HG03575 (cell line): ENCODE results near the gene DRC7.

Source experiments
- ATAC-seq: cut with Tn5 transposase; IDR thresholded peaks from one replicate; pipeline ENCODE4 v1.9.1; 2021; ENCODE audit not compliant: unreplicated experiment, insufficient number of reproducible peaks, low FRiP score; ENCODE audit errors: extremely low read depth

The DRC7 gene

DNA sequence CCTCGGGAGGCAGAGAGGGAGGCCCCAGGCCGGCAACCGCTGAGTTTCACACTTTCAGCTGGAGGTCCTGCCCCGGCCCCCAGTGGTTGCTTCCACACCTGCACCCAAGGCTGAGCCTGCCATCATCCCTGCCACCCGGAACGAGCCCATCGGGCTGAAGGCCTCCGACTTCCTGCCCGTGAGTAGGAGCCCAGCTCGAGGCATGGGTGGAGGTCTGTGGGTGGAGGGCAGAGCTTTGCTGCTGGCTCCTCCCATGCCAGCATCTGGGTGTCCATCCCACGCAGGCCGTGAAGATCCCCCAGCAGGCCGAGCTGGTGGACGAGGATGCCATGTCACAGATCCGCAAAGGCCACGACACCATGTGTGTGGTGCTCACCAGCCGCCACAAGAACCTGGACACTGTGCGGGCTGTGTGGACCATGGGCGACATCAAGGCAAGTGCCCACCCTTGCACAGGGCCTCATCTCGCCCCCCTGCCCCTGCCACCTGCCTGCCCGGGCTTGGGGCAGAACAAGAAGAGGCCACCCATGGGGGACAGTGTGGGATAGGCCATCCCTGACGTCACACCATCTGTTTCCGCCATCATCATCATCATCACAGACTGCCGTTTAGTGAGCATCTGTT is 60.6 kb downstream of the DRC7 start:
- no peak for ATAC-seq

DNA sequence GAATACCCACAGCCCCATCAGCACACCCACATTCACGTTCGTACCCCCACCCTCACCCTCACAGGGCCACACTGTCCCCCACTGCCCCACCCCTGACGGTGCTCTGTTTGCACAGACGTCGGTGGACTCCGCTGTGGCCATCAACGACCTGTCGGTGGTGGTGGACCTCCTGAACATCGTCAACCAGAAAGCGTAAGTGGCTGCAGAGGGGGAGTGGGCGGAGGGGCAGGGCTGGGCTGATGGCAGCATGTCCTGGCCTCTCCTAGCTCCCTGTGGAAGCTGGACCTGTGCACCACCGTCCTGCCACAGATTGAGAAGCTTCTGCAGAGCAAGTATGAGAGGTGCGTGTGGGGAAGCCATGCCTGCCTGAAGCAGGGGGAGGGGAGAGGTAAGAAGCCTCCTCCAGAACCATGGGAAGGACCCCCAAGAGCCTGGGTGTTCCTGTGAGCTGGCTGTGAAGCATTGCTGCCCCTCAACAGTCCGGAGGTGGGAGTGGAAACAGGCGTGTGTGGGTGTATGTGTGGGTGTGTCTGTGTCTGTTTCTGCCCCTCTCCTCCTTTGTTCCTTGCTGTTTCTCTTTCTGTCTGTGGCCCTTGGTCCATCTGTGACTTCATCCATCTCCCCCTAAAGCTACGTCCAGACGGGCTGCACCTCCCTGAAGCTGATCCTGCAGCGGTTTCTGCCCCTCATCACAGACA is 61.3 kb downstream of the DRC7 start:
- no peak for ATAC-seq

DNA sequence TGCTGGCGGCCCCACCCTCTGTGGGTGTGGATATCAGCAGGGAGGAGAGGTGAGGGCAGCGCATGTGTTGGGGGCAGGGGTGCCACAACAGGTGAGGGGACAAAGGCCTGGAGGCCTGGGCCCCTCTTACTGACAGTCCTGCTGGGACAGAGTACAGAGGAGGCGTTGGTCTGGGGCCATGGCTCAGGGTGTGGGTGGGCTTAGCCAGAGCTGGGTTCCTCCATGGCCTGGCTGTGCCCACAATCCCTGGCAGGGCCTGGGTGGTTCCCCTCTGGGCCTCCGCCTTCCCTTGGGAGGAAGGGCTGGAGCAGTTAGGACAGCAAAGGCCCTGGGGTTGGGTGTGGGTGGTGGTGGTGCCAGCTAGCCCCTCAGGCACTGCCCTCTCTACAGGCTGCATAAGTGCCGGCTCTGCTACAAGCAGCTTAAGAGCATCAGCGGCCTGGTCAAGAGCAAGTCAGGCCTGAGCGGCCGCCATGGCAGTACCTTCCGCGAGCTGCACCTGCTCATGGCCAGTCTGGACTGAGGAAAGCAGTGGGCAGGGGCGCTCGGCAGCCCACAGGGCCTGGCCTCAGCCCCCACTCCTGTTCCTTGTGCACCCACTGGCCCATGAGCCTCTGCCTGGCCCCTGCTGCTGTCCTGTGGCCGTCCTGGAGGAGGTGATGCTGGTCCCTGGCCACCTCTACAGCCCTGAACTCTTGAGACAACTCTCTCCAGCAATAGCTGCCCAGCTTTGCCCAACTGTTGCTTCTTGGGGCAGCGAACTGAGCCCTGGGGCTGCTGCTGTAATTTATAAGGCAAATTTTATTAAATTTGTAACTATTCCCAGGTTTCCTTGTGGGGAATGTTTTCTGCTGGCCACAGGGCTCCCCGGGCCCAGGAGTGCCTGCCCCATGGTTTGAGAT is 62.1 kb downstream of the DRC7 start:
- no peak for ATAC-seq

DNA sequence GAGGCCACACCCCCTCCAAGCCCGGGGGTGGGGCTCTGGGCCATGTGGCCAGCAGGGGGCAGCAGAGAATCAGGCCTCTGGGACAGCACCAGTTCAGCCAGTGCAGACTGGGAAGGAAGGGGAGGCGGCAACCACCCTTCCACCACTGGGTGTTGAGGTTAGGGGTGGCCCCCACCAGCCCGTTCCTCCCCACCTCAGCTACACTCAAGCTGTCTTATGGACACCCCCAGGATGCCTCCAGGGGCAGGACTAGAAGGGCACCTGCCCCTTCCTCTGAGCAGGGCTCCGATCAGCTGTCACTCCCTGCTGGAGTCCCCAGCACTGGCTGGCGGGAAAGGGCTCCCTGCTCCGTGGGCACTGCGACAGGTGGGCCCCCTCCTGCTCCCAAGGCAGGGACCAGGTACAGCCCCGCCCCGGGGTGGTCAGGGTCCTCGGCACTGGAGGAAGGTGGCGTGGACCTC is 62.8 kb downstream of the DRC7 start:
- ATAC-seq, result no peak

DNA sequence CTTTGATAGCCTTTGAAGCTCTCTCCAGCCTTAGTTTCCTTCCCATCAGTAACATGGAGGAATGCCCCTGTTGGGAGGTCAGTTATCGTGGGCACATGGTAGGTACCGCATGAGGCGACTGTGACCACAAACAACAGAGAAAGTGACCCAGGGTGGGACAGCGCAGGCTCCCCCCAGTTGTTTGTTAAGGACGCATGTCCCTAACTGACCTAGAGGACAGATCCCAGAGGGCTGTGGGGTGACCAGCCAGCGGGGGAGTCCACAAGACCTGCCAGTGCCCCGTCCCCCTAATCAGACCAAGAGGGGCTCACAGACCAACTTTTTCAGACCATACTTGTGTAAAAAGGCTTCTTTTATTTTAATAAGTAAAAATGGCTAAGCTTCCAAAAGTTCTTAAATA is 63.3 kb downstream of the DRC7 start:
- no peak for ATAC-seq

DNA sequence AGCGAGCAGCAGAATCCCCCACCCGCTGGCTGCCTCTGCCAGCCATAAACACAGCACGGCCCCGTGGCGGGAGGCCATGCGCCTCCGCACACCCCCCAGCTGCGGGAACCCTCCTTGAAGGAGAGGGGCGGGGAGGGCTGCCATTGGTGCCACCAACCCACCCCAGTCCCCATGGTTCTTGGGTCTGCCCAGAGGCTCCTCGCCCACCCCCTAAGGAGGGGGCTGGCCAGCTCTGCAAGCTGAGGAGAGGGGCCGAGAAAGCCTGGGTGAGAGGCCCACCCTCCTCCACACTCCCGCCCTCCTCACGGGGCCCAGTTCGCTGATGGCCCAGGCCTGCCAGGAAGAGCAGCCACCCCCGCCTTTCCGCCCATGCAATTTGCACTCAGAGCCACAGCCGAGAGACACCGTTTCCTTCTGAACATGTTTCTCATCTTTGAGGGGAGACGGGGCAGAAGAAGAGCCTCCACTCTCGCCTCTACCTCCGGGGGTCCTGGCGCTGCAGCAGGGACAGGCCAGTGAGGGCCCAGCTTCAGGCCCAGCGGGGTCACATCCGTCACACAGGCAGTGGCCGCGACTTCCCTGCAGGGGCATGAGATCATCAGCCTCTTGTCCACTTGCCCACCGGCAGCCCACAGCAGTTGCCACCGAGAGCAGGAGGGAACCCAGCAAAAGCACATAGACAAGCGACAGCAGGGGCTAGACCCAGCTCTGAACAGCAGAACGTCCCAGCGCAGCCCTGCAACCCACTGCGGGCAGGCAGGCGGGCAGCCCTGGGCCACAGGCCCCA is 63.9 kb downstream of the DRC7 start:
- no peak for ATAC-seq

DNA sequence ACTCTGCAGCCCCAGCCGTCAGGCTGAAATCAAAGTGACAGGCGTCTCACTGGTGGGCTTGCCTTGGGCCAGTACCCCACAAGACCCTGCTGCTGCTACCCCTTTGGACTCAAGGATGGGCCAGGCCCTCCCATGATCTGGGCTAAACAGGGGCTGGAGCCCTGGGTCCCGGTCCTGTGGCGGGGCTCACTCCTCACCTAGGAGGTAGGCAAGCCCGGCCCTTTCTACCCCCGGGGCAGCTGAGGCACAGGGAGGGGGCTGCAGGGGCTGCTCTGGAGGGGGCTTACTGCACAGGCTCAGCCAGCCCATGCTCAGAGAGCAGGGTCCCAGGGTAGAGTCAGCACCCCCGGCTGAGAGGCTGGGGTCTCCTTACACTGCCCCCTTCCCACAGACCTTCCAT is 64.5 kb downstream of the DRC7 start:
- no peak for ATAC-seq

DNA sequence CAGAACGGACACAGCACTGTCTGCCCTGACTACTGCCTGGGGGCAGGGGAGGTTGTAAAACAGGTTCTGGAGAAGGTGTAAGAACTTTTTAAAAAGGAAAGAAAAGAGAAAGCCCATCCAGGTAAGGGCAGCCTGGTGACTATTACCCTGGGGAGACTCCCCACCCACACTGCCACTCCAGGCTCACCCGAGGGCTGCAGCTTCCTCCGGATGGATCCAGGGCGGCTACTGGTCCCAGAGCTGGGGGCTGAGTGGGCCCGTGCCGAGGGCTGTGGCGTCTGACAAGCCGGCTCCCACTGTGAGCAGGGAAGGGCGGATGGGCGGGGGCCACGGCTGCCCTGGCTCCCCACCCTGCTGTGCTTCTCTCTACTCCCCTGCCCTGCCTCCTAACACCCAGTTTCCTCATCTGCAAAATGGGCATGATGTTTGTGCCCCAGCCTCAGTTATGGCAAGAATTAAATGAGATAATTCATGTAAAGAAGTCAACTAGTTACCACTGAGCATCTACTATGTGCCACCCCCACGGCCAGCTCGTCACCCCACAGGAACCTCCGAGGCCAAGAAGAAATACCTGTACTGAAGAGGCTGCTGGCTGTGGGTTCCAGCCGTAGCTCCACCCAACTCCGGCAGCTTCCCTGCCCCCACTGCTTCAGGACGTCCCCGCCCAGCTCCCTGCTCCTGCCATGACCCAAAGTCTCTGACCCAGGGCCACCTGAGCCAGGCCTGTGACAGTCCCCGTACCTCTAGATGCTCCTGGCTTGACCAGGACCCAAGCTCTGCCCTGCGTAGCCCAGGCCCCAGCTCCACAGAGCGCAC is 65.1 kb downstream of the DRC7 start:
- no peak for ATAC-seq

DNA sequence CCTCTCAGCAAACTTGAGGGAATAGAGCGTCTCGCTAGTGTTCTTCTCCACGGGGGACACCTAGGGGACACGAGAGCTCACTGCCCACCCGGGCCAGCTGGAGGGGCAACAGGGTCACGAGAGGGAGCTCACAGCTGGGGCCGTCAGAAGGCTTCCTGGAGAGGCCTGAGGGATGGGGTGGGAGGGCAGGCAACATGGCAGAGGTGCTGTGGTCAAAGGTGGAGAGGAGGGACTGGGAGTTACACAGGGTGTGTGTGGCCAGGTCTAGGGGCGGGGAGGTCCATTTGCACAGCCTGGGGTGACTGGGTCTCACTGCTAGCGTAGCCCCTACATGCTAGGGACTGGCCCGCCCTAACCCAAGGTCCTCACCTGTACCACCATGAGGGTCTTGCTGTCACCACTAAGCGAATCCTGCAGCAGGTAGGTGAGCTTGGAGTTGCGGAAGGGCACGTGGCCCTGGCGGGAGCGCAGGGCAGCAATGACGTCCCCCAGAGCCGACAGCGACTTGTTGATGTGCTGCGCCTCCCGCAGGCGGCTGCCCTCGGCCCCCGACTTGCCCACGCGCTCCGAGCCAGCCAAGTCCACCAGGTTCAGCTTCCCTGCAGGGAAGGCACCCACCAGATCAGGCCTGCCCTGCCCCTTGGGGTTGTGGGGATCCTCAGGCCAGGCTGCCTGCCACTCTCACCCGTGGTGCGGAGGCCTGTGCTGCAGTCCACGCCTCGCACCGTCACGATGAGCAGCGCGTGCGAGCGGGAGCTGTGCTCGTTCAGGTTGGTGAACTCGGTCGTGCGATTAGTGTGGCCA is 66.0 kb downstream of the DRC7 start:
- no peak for ATAC-seq

DNA sequence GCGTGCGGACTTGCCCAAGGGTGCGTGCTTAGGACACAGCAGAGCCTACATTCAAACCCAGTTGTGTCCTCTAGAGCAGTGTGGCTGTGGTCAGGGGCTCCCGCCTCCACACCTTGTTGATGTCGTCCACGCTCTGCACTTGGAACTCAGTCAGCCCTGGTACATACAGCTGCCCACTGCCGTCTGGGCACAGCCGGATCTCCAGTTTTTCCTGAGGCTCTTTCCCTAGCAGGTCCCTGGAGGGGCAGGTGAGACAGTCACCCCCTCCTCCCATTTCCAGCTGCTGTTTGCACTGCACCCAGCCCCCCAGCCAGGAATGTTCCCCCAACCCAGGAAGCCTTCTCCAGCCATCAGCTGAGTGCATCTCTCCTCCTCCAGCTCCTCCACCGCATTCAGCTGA is 66.7 kb downstream of the DRC7 start:
- ATAC-seq, result no peak

DNA sequence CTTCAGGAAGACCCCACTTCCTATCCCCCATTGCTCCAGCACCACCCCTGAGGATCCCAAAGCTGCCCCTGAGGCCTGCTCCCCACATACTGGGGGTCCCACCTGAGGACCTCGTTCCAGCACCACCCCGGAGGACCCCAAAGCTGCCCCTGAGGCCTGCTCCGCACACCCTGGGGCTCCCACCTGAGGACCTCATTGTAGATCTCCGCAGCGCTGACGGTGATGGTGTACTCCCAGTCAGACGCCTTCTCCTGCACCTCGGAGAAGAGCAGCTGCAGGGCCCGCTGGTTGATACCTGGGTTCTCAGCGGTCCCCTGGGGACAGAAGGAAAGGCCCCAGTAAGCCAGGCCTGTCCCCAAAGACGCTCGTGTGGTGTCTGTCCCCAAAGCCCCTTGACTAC is 67.4 kb downstream of the DRC7 start:
- no peak for ATAC-seq

DNA sequence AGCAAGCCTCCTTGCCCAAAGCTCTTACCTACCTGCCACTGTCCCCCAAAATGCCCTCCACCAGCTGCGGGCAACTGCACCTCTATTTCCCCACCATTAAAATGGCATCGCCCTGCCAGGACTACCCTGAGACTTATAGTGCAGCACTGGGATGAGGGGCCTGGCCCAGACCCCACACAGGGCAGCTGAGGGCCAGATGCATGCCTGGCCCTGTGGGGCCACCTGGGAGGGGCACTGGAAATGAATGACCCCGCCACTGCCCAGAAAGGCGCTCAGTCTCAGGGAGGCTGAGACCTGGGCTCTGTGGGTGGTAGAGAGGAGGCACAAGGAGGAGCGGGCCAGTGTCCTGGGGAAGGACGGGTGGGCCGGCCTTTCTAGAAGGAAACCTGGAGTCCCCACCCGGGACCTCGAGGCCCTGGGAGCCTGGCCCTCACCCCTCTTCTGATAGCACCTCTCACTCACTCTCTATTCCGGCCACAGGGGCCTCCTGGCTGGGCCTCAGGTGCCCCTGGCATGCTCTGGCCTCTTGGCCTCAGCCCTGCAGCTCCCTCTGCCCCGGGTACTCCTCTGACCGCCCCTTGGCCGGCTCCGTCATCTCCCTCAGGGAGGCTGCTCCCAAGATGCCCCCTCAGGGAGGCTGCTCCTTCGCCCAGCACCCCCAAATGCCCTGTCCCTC is 67.9 kb downstream of the DRC7 start:
- ATAC-seq, result no peak

DNA sequence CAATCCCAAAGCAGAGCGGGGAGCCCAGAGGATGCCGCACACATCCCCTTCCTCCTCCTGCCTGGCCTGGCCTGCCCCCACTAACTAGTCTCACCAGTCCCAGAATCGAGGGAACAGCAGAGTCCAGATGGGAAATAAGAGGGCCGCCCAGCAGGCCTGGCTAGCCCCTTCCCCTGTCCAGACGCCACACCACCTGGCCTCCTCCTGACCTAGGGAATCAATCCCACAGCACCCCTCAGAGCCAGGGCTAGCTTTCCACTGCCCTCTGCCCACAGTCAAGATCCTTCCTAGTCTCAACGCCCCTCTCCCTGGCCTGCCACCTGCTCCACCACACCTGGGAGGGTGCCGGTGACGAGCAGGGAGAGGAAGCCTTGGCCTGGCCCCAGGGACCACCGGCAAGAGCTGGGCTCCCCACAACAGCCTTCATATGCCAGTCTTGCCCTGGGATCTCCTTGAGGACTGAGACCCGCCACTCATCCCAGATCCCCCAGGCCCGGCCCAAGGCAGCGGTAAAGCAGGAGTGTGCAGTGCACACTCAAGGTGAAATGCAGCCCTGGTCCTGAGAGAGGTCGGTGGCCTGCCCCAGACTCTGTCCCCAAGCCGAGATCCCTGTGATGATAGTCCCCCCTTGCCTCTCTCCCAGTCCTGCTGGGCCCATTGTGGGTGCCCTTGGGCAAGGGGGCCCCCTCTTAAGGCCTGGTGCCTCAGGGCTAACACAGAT is 68.8 kb downstream of the DRC7 start:
- no peak for ATAC-seq

DNA sequence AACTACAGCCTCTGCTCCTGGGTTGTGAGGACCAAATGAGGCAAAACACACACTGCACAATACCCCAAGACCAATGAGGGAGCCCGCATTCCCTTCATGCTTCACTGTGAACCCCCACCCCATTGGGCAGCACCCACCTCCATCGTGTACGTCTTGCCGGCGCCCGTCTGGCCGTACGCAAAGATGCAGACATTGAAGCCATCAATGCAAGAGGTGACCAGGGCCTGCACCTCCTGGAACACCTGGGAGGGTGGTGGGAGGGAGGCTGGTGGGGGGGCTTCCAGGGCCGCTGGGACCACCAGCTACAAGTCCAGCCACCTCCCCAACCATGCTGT is 69.4 kb downstream of the DRC7 start:
- no peak for ATAC-seq

DNA sequence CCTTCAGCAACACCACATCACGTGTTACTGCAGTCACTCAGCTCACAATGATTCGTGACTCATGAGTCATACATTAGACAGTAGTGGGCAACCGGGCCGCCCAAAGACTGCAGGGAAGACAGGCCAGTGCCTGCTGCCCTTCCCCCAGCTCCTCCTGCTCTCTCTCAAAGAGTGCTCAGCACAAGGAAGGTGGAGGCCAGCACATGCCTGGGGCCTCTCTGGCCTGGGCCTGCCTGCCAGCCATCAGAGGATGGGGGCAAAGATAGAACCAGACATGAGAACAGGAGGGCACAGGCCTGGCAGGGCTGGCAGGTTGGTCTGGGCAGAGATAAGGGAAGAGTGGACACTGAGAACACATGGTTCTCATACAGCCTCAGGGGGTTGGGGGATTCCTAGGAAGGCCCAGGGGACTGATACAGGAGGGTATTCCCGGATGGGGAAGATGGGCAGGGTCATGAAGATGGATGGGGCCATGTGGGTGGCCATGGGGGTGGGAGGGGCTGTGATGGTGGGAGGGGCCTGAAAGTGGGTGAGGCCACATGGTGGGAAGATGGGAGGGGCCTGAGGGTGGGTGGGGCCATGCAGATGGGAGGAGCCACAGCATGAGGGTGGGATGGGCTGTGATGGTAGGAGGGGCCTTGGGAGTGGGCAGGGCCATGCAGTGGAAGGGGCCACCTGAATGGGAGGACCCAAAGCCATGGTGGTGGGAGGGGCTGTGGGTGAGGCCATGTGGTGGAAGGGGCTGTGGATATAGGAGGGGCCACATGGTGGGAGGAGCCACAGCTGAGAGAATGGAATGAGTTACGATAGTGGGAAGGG is 69.9 kb downstream of the DRC7 start:
- ATAC-seq, result no peak

DNA sequence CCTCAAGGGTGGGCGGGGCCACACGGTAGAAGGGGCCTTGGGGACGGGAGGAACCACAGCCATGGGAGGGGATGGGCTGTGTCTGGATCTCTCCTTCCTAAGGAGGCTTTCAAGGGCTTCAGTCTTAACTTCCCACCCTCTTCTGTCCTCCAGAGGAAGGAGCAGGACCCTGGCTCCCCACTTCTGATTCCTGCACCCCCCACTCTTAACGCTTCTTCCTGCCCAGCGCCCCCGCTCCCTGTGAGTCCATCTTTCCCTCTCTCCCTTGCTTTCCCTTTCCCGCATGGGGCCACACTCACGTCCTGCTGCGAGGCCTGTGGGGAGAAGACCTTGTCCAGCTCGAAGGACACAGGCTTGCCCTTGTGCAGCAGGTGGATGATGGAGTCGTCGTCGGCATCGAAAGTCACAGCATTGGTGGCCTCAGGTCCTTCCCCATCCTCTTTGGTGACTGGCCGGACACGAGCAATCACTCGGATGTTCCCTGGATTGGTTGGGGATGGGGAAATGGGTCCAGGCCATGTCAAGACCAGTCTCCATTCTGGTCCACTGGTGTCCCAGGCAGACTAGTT is 70.6 kb downstream of the DRC7 start:
- no peak for ATAC-seq
